Activated CD4-positive, alpha-beta T cell treated with anti-CD3 and anti-CD28 coated beads for 24 hours (primary cell): ENCODE measurements around the gene PREPL.
"Not testable (repeated sequence)": the region's sequence is repeated elsewhere in the genome, so short reads cannot be mapped to it uniquely, and the experiment has no call there.

Experiments used
- DNase-seq, 2 donors: peaks; one replicate each; pipeline ENCODE4 v3.0.0-alpha.2; 2020; ENCODE audit warnings: low read depth in 2 of 2

PREPL gene

DNA sequence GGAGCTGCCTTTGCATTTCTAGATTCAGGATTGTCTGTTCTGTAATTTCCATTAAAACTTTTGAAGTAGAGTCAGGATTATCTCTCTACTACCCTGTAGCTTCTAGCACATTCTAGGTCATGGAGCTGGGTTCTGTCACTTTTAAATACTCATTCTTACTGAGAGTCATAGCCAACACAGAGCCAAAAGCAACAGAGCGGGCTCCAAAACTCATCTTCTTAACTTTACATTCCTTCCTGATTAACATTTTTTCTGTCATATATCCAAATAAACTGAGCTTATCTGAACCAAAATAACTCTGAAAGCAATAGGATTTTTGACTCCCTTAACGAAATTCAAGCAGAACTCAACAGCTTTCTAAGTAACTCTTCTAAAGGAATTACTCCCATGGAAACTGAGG is 12.9 kb downstream of the PREPL start:
- DNase-seq: no peak

GRCh38 chr2:44347526-44347925 is 13.8 kb downstream of the PREPL start:
- no peak for DNase-seq

- no peak for DNase-seq
These were observed 18.4 kb downstream of the PREPL start for GRCh38 chr2:44342854-44343253.

- DNase-seq: no peak
These were observed 25.3 kb downstream of the PREPL start for GRCh38 chr2:44335806-44336538.

GRCh38 chr2:44333994-44334393 is 27.3 kb downstream of the PREPL start:
- no peak for DNase-seq

GRCh38 chr2:44330801-44331200 is 30.5 kb downstream of the PREPL start:
- DNase-seq: no peak

DNA sequence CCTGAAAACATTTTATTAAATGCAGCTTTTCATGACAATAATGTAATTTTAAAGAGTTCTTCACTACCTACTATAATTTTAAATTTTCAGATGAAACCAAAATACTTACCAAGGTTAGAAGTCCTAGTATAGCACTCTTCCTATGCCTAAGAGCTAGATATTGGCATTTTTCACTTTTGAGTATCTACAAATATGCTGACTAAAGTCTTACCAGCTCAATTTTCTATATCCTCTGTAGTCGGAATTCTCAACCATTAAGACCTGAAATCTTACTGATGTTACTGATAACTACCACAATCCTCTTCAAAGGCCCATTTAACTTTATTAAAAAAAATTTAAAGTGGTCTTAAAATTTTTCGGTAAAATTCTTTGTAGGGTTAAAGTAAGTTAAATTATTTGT is 32.0 kb downstream of the PREPL start:
- no peak for DNase-seq

GRCh38 chr2:44328750-44329149 is 32.5 kb downstream of the PREPL start:
- DNase-seq: no peak

- DNase-seq: no peak
These were observed 34.6 kb downstream of the PREPL start for GRCh38 chr2:44326548-44327264.

GRCh38 chr2:44325897-44326296 is 35.4 kb downstream of the PREPL start:
- no peak for DNase-seq

GRCh38 chr2:44324971-44325426 is 36.3 kb downstream of the PREPL start:
- DNase-seq: no peak

DNA sequence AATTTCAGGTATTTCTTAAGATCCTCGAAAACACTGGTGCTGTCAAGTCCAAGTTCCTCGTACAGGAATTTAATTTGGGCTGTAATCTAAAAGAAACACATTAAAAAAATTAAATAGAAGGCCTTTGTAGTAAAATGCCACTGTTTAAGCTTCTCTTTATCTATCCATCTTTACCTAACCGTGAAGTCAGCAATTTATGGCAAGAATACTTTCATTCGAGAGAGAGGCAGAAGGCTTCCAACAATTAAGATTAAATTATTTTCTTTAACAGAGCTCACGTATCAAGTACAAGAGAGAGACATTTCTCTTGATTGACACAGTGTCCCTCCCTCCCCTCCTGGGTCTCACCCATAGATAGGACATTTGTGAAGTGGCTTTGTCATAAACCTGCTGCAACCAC is 39.9 kb downstream of the PREPL start:
- no peak for DNase-seq

DNA sequence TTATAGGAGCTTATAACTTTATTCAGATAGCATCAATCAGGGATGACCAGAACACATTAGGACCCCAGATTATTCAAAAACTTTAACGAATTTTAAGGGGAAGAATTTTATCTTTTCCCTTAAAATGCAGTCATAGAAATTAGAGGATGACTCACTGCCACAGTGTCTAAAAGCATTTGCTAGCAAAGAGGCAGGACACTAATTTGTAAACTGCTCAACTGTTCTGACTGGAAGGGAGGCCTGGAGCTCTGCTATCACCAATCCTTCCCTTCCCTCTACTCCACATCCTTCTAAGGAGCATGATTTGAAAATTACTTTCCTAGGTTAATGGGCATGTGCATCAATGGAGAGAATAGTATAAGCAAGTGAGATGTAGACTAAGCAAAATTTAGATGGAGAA is 40.5 kb downstream of the PREPL start:
- DNase-seq: no peak

- DNase-seq: no peak
These were observed 45.3 kb downstream of the PREPL start for GRCh38 chr2:44315945-44316344.

- DNase-seq: no peak
These were observed 46.9 kb downstream of the PREPL start for GRCh38 chr2:44314362-44314761.

GRCh38 chr2:44310287-44310686 is 51.0 kb downstream of the PREPL start:
- DNase-seq: no peak

DNA sequence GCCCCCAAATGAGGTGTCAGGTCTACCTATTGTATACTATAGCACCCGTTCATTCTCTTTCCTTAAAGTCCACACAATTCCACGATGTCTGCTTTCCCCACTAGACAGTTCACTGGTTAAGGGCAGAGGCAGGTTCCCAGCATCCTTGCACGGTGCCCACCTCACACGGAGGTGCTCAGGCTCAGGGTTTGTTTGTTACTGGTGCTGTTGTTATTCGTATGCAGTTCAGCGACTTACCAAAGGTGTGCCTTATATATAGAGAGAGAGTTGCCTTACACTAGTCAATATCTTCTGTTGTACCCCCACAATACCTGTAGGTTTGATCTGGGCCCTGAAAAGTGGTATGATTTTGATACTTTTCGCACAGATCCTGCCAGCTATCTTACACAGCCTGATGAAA is 55.4 kb downstream of the PREPL start:
- DNase-seq: no peak

DNA sequence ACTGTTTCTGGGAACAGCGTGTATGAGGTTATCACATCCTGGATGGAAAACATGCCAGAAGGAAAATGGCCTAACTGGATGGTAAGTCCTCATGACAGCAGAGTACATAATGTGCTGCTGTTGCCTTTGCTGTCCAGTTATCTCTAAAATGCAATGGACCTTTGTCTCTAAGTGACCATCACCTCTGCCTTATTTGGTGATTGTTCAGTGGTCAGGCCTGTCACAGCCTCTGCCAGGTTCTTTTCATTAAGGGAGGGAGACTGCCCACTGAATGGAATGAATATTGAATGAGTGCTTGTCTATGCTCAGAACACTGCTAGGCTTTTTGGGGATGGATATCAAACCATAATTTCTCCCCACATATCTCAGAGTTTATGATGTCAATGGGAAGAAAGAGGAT is 57.0 kb downstream of the PREPL start:
- no peak for DNase-seq

- not testable (repeated sequence) for DNase-seq
These were observed 57.5 kb downstream of the PREPL start for GRCh38 chr2:44303766-44304165.

- DNase-seq: no peak
These were observed 60.2 kb downstream of the PREPL start for GRCh38 chr2:44301111-44301510.

DNA sequence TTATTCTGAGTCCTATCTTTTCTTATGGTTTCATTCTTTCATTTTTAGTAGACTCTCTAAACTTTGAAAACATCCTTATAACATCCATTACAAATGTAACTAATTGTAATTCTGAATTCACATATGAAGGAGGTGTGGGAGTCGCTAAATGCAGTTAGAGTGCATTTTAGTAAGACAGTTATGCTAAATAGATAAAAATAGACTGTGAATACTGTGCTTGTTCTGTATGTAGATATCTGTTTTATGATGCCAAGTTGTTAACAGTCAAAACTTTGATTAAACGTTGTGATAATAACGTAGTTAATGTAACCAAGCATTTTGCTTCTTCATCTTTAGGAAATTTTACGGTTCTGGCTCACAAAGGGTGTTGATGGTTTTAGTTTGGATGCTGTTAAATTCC is 61.7 kb downstream of the PREPL start:
- DNase-seq: no peak

DNA sequence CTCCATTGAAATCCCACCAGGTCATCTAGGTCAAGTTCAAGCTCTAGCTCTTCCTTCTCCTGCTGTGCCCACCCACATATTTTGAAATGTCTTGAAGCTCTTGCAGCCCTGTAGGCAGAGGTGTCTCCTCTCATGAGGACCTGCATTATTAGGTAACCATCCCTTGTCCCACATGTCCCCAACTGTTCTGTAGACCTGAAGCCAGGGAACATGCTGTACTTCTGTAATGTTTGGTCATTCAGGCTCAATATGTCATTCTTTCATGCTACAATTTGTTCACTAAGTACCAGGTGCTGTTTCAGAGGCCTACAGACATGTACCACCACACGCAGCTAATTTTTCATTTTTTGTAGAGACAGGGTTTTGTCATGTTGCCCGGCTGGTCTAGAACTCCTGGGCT is 63.9 kb downstream of the PREPL start:
- DNase-seq: no peak

DNA sequence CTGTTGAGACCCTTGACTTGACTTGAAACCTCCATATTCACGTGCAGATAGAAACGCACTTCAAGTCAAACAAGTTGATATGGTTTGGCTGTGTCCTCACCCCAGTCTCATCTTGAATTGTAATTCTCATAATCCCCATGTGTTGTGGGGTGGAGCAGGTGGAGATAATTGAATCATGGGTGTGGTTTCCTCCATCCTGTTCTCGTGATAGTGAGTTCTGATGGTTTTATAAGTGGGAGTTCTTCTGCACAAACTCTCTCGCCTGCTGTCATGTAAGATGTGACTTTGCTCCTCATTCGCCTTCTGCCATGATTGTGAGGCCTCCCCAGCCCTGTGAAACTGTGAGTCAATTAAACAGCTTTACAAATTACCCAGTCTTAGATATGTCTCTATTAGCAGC is 64.6 kb downstream of the PREPL start:
- DNase-seq: no peak
